HG03520 (cell line): ENCODE data around the gene RNU5B-1.
"Not testable (repeated sequence)": the region's sequence is repeated elsewhere in the genome, so short reads cannot be mapped to it uniquely, and the experiment has no call there.

Experiments
- ATAC-seq: cut with Tn5 transposase; IDR thresholded peaks from one replicate; pipeline ENCODE4 v1.9.1; 2021; ENCODE audit warnings: mild to moderate bottlenecking, moderate library complexity; ENCODE audit not compliant: unreplicated experiment

RNU5B-1 gene

GRCh38 chr15:65339920-65340319, 35.4 kb downstream of the RNU5B-1 start:
- no peak for ATAC-seq

- no peak for ATAC-seq
These were observed 38.0 kb downstream of the RNU5B-1 start for GRCh38 chr15:65342493-65342892.

- no peak for ATAC-seq
These were observed 39.0 kb downstream of the RNU5B-1 start for GRCh38 chr15:65343374-65343981.

GRCh38 chr15:65344214-65344913, 39.9 kb downstream of the RNU5B-1 start:
- no peak for ATAC-seq

GRCh38 chr15:65344914-65345275, 40.4 kb downstream of the RNU5B-1 start:
- ATAC-seq: no peak

- no peak for ATAC-seq
These were observed 42.5 kb downstream of the RNU5B-1 start for GRCh38 chr15:65346856-65347598.

GRCh38 chr15:65347756-65348155, 43.3 kb downstream of the RNU5B-1 start:
- ATAC-seq: not testable (repeated sequence)

GRCh38 chr15:65349338-65349737, 44.9 kb downstream of the RNU5B-1 start:
- ATAC-seq: no peak

- ATAC-seq: not testable (repeated sequence)
These were observed 47.5 kb downstream of the RNU5B-1 start for GRCh38 chr15:65351972-65352371.
